B cell (primary cell): Measurements from ENCODE around the gene TNPO1. TPM values are rescaled to one million over a fixed set of nuclear protein-coding genes. Genes with fewer than 3 reads are reported as not detected.

ENCODE experiments used
- ATAC-seq: fragments of 200-7000 bp; cut with Tn5 transposase; one replicate; pipeline ENCODE4 v1.10.0; 2021; ENCODE audit warnings: low read depth, mild to moderate bottlenecking, moderate number of reproducible peaks, moderate library complexity
- CTCF ChIA-PET: fragments of 350-600 bp; sonication (Branson Sonifier 250); formaldehyde crosslinking; loops from one replicate; lab custom pipeline; 2021; ENCODE audit warnings: antibody characterized with exemption, inconsistent platforms; lab: Charles Lee
- POLR2A ChIA-PET: fragments of 350-600 bp; sonication (Branson Sonifier 250); formaldehyde crosslinking; loops from one replicate; lab custom pipeline; 2021; ENCODE audit warnings: antibody characterized with exemption; lab: Charles Lee
- DNase-seq: peaks from one replicate; pipeline ENCODE4 v3.0.0; 2013
- H2AFZ ChIP-seq: 2 replicates; pipeline ENCODE4 v1.6.1; 2012; ENCODE audit warnings: mild to moderate bottlenecking, low read depth, low read length; ENCODE audit not compliant: insufficient read depth, poor library complexity, severe bottlenecking
- H3K27ac ChIP-seq, 2 donors: 1 replicate in 1 of 2; 2 replicates in 1 of 2; pipeline ENCODE4 v1.5.1; 2012 to 2013; ENCODE audit warnings: low read length in 2 of 2, mild to moderate bottlenecking in 2 of 2, moderate library complexity in 1 of 2
- H3K27me3 ChIP-seq, 4 experiments: fragments of 200-600 bp in 1 of 4; sonication (generic) in 1 of 4; replicated peaks in 1 of 4; 1 replicate in 2 of 4; 2 replicates in 2 of 4; pipeline versions ENCODE4 v1.6.1 to v1.7.0; 2013 to 2016; ENCODE audit warnings: low read length in 3 of 4, mild to moderate bottlenecking in 2 of 4, mixed read lengths in 1 of 4, moderate library complexity in 1 of 4; ENCODE audit not compliant: insufficient read depth in 4 of 4, control insufficient read depth in 3 of 4; ENCODE audit errors: control extremely low read depth in 1 of 4
- H3K36me3 ChIP-seq, 2 experiments: replicated peaks in 1 of 2; 1 replicate in 1 of 2; 2 replicates in 1 of 2; pipeline versions ENCODE4 v1.6.1 to v1.7.1; 2013; ENCODE audit warnings: low read length in 1 of 2; ENCODE audit not compliant: insufficient read depth in 2 of 2, control insufficient read depth in 1 of 2; ENCODE audit errors: control extremely low read depth in 1 of 2, extremely low read depth in 1 of 2
- H3K4me1 ChIP-seq, 2 donors: fragments of 200-600 bp in 1 of 2; sonication (generic) in 1 of 2; 1 replicate in 1 of 2; 2 replicates in 1 of 2; pipeline versions ENCODE4 v1.5.1 to v1.6.1; 2013 to 2017; ENCODE audit warnings: low read length in 2 of 2; ENCODE audit not compliant: control insufficient read depth in 2 of 2, insufficient read depth in 2 of 2
- H3K4me2 ChIP-seq: replicated peaks from 2 replicates; pipeline ENCODE3; 2012; ENCODE audit warnings: mild to moderate bottlenecking, low read depth, low read length; ENCODE audit not compliant: poor library complexity, severe bottlenecking
- H3K4me3 ChIP-seq, 5 experiments: fragments of 200-600 bp in 1 of 5; sonication (generic) in 1 of 5; 1 replicate in 3 of 5; 2 replicates in 2 of 5; pipeline versions ENCODE4 v1.5.1 to v1.7.0; 2011 to 2016; ENCODE audit warnings: low read length in 4 of 5, mild to moderate bottlenecking in 4 of 5, low read depth in 2 of 5, control low read depth in 1 of 5, moderate library complexity in 1 of 5; ENCODE audit not compliant: insufficient read depth in 1 of 5; ENCODE audit errors: control extremely low read depth in 1 of 5, extremely low read depth in 1 of 5
- H3K79me2 ChIP-seq: fragments of 200-600 bp; sonication (generic); one replicate; pipeline ENCODE4 v1.6.0; 2016; ENCODE audit warnings: low read length; ENCODE audit not compliant: control insufficient read depth, insufficient read depth
- H3K9ac ChIP-seq: fragments of 200-600 bp; sonication (generic); 2 replicates; pipeline ENCODE4 v1.6.1; 2017; ENCODE audit warnings: mild to moderate bottlenecking, low read length, moderate library complexity
- H3K9me3 ChIP-seq, 3 donors: one replicate each; pipeline versions ENCODE4 v1.6.1 to v1.7.1; 2013; ENCODE audit warnings: low read length in 2 of 3; ENCODE audit not compliant: control insufficient read depth in 2 of 3, insufficient read depth in 1 of 3; ENCODE audit errors: control extremely low read depth in 1 of 3
- H4K20me1 ChIP-seq: 2 replicates; pipeline ENCODE4 v1.6.0; 2012; ENCODE audit warnings: mild to moderate bottlenecking, low read length; ENCODE audit not compliant: insufficient read depth, control insufficient read depth, poor library complexity, severe bottlenecking
- H3K27ac Mint-ChIP-seq: one replicate; pipeline ENCODE4 v1.8.0; 2021; ENCODE audit warnings: mixed read lengths
- H3K27me3 Mint-ChIP-seq: one replicate; pipeline ENCODE4 v1.8.0; 2021; ENCODE audit warnings: mixed read lengths
- H3K4me1 Mint-ChIP-seq: one replicate; pipeline ENCODE4 v1.8.0; 2021; ENCODE audit warnings: mixed read lengths
- H3K4me3 Mint-ChIP-seq: one replicate; pipeline ENCODE4 v1.8.0; 2021; ENCODE audit warnings: mixed read lengths
- H3K9me3 Mint-ChIP-seq: one replicate; pipeline ENCODE4 v1.8.0; 2022; ENCODE audit warnings: mixed read lengths; ENCODE audit not compliant: insufficient read depth
- EZH2 ChIP-seq: IDR thresholded peaks from 2 replicates; pipeline ENCODE4 v1.6.1; 2012; ENCODE audit warnings: borderline replicate concordance, low read depth, mild to moderate bottlenecking, moderate library complexity, low read length; ENCODE audit not compliant: insufficient read depth, poor library complexity, severe bottlenecking
- intact Hi-C: fragments of 100-400 bp; cut with micrococcal nuclease; formaldehyde crosslinking; loops from one replicate; pipeline ENCODE4 v1.10.0; 2022
- polyA plus RNA-seq: library from polyadenylated mRNA; depleted of rRNA; stranded (reverse); fragments of >200 nt; gene quantifications from 2 replicates; pipeline ENCODE4 v1.2.3, GENCODE V29; 2012
- total RNA-seq, 2 donors: library from RNA; stranded (reverse); fragments of 120-200 nt in 1 of 2; gene quantifications; 1 replicate in 1 of 2; 2 replicates in 1 of 2; pipeline versions ENCODE4 v1.2.3 to v1.2.4, GENCODE V29; 2013 to 2022
- TF ChIP-seq, protein P1 (sequence below): fragments of 200-600 bp; IDR thresholded peaks from one replicate; pipeline ENCODE4 v1.8.0; 2022; ENCODE audit warnings: antibody characterized with exemption, mild to moderate bottlenecking

TNPO1 gene
- total and polyA plus RNA-seq, 2 donors (not counting 1 experiment from before 2014, with no cell fraction given), result 6.4 to 102 TPM

DNA sequence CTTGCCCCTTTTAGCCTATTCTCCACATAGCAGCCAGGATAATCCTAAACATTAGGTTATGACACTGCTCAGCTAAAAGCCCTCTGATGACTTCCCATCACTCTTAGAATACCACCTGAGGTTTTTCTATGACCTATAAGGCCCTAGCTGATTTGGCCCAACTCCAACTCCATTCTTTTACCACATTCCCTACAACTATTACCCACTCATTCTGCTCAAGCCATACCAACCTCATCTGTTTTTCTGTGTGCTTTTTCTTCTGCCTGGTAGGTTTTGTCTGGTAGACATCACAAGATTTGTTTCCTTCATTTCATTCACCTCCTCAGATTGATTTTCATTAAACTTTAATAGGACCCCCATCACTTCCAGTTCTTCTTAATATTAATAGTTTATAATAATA lies 126.8 kb downstream of the TNPO1 start:
- TF ChIP-seq, protein P1, sequence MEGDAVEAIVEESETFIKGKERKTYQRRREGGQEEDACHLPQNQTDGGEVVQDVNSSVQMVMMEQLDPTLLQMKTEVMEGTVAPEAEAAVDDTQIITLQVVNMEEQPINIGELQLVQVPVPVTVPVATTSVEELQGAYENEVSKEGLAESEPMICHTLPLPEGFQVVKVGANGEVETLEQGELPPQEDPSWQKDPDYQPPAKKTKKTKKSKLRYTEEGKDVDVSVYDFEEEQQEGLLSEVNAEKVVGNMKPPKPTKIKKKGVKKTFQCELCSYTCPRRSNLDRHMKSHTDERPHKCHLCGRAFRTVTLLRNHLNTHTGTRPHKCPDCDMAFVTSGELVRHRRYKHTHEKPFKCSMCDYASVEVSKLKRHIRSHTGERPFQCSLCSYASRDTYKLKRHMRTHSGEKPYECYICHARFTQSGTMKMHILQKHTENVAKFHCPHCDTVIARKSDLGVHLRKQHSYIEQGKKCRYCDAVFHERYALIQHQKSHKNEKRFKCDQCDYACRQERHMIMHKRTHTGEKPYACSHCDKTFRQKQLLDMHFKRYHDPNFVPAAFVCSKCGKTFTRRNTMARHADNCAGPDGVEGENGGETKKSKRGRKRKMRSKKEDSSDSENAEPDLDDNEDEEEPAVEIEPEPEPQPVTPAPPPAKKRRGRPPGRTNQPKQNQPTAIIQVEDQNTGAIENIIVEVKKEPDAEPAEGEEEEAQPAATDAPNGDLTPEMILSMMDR, result no peak
- no peak for TF ChIP-seq EZH2
- Histone ChIP-seq H3K9ac (no peak overlapping the region), H3K9me3 (no peaks in the 10 kb centered on the region), H3K27ac (no peak overlapping the region), H3K36me3 (no peaks in the 10 kb centered on the region), H3K79me2 (no peaks in the 10 kb centered on the region), H2AFZ (no peak overlapping the region), H3K27me3 (peaks cover 0 to 3% (median 0%) of the 10 kb centered on the region in 4 experiments), H4K20me1 (no peaks in the 10 kb centered on the region), H3K4me1 (no peaks in the 10 kb centered on the region), H3K4me2 (no peak overlapping the region), H3K4me3 (no peak overlapping the region)
- Mint-ChIP-seq H3K27ac (no peak overlapping the region), H3K4me3 (no peak overlapping the region), H3K27me3 (peaks cover 32% of the 10 kb centered on the region), H3K9me3 (no peaks in the 10 kb centered on the region), H3K4me1 (no peaks in the 10 kb centered on the region)
- intact Hi-C loops, result no loop called here
- CTCF ChIA-PET, result no interaction called here
- POLR2A ChIA-PET, result interaction anchor here (0.6 kb wide), 1 partner anchor 1445 kb away, joined by 3 read pairs; no protein-coding TSS in a partner anchor
- DNase-seq, result no peak
- no peak for ATAC-seq

DNA sequence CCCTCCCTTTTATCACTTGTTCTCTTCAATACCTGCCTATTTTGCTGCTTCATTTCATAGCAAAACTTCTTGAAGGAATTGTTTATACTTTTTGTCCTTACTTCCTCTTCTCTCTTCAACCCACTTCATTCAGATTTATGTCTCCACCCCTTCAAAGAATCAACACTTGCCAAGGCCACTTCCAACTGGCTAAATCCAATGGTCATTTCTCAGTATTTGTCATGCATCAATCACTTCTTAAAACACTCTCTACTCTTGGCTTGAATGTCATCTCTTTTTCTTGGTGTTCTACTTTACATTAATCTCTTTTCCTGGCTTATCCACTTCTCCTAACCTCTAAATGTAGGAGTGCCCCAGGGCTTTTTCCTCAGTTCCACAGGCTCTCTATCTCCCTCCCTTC lies 131.0 kb downstream of the TNPO1 start:
- Histone ChIP-seq H2AFZ (no peak overlapping the region), H4K20me1 (no peaks in the 10 kb centered on the region), H3K4me1 (no peaks in the 10 kb centered on the region), H3K36me3 (no peaks in the 10 kb centered on the region), H3K9ac (no peak overlapping the region), H3K4me3 (no peak overlapping the region), H3K9me3 (no peaks in the 10 kb centered on the region), H3K27ac (no peak overlapping the region), H3K27me3 (peaks cover 0 to 2% (median 0%) of the 10 kb centered on the region in 4 experiments), H3K79me2 (no peaks in the 10 kb centered on the region), H3K4me2 (no peak overlapping the region)
- ATAC-seq (no peak), DNase-seq (no peak)
- no peaks in the 10 kb centered on the region for H3K9me3 Mint-ChIP-seq
- H3K27me3 Mint-ChIP-seq, result peaks cover 45% of the 10 kb centered on the region
- H3K4me3 Mint-ChIP-seq, result no peak overlapping the region
- no peak overlapping the region for H3K27ac Mint-ChIP-seq
- H3K4me1 Mint-ChIP-seq, result no peaks in the 10 kb centered on the region
- CTCF ChIA-PET, result no interaction called here
- intact Hi-C loops, result no loop called here
- TF ChIP-seq, protein P1, result no peak
- no peak for TF ChIP-seq EZH2
- POLR2A ChIA-PET, result no interaction called here
